Activated CD4-positive, alpha-beta T cell treated with anti-CD3 and anti-CD28 coated beads, Interleukin-2, amount 10 ng/mL, durations not matched to agents 7 days and 5 days (primary cell): ENCODE measurements around the gene ALKBH7. TPM values are rescaled to one million over a fixed set of nuclear protein-coding genes. Genes with fewer than 3 reads are reported as not detected.
"Not testable (repeated sequence)": the region's sequence is repeated elsewhere in the genome, so short reads cannot be mapped to it uniquely, and the experiment has no call there.

Experiments used
- CTCF ChIA-PET: fragments of 350-600 bp; sonication (Branson Sonifier 250); formaldehyde crosslinking; loops from one replicate; lab custom pipeline; 2021; ENCODE audit warnings: antibody characterized with exemption; lab: Charles Lee
- POLR2A ChIA-PET: fragments of 350-600 bp; sonication (Branson Sonifier 250); formaldehyde crosslinking; loops from one replicate; lab custom pipeline; 2021; ENCODE audit warnings: antibody characterized with exemption; lab: Charles Lee
- DNase-seq: peaks from one replicate; pipeline ENCODE4 v3.0.0-alpha.2; 2020
- H3K27ac Mint-ChIP-seq: one replicate; pipeline ENCODE4 v1.8.0; 2021; ENCODE audit warnings: mild to moderate bottlenecking, moderate library complexity, mixed read lengths
- H3K27me3 Mint-ChIP-seq: one replicate; pipeline ENCODE4 v1.8.0; 2021; ENCODE audit warnings: mixed read lengths
- H3K36me3 Mint-ChIP-seq: one replicate; pipeline ENCODE4 v1.8.0; 2021; ENCODE audit warnings: low read depth, mixed read lengths
- H3K4me1 Mint-ChIP-seq: one replicate; pipeline ENCODE4 v1.8.0; 2021; ENCODE audit warnings: mixed read lengths
- H3K4me3 Mint-ChIP-seq: one replicate; pipeline ENCODE4 v1.8.0; 2021; ENCODE audit warnings: mild to moderate bottlenecking, moderate library complexity, mixed read lengths
- H3K9me3 Mint-ChIP-seq: one replicate; pipeline ENCODE4 v1.8.0; 2021; ENCODE audit warnings: mixed read lengths
- total RNA-seq, 2 experiments: library from RNA; stranded (reverse); gene quantifications; one replicate each; pipeline ENCODE4 v1.2.3, GENCODE V29; 2021

The ALKBH7 gene
- total RNA-seq, 2 experiments from 2014 or later = 32.8 to 48.2 TPM

DNA sequence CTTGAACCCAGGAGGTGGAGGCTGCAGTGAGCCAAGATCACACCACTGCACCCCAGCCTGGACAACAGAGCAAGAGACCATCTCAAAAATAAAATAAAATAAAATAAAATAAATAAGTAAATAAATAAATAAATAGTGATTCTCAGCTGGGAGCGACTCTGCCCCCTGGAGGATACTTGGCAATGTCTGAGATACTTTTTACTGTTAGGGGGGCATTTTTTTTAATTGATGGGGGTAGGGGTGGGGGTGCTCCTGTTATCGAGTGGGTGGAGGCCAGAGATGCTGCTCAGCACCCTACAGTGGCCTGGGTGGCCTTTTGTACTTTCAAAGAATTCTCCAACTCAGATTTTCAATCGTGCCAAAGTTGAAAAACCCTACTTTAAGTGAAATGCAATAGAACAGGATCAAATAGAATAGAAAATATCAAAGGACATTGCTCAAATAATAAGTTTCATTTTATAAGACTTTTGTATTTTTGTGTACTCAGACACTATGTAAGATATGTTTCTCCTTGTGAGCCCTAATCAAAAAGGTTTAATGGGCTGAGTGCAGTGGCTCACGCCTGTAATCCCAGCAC, 18.4 kb upstream of the ALKBH7 start:
- Mint-ChIP-seq H3K4me3 (no peak overlapping the region), H3K4me1 (no peaks in the 10 kb centered on the region), H3K27me3 (no peaks in the 10 kb centered on the region), H3K36me3 (peaks cover 10% of the 10 kb centered on the region), H3K9me3 (no peaks in the 10 kb centered on the region), H3K27ac (no peak overlapping the region)
- no peak for DNase-seq
- CTCF ChIA-PET = no interaction called here
- POLR2A ChIA-PET = no interaction called here

DNA sequence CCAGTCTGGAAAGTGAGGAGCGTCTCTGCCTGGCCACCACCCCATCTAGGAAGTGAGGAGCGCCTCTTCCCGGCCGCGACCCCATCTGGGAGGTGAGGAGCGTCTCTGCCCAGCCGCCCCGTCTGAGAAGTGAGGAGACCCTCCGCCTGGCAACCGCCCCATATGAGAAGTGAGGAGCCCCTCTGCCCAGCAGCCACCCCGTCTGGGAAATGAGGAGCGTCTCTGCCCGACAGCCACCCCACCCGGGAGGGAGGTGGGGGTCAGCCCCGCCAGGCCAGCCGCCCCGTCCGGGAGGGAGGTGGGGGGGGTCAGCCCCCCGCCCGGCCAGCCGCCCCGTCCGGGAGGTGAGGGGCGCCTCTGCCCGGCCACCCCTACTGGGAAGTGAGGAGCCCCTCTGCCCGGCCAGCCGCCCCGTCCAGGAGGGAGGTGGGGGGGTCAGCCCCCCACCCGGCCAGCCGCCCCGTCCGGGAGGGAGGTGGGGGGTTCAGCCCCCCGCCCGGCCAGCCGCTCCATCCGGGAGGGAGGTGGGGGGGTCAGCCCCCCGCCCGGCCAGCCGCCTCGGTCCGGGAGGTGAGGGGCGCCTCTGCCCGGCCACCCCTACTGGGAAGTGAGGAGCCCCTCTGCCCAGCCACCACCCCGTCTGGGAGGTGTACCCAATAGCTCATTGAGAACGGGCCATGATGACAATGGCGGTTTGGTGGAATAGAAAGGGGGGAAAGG, 17.1 kb upstream of the ALKBH7 start:
- CTCF ChIA-PET, H3K4me3 Mint-ChIP-seq, DNase-seq, H3K9me3 Mint-ChIP-seq, POLR2A ChIA-PET, H3K27ac Mint-ChIP-seq, H3K27me3 Mint-ChIP-seq, H3K4me1 Mint-ChIP-seq: not testable (repeated sequence)
- peaks cover 10% of the 10 kb centered on the region for H3K36me3 Mint-ChIP-seq

DNA sequence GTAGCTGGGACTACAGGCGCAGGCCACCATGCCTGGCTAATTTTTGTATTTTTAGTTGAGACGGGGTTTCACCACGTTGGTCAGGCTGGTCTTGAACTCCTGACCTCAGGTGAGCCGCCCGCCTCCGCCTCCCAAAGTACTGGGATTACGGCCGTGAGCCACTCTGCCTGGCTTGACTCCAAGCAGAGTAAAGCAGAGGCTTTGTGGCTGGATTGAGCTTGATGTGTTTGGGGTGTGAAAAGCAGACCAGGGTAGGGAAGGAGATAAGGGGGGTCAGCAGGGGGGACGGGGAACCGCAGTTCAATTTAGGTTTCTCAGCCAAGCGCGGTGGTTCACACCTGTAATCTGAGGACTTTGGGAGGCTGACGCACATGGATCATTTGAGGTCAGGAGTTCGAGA, 15.4 kb upstream of the ALKBH7 start:
- POLR2A ChIA-PET = no interaction called here

DNA sequence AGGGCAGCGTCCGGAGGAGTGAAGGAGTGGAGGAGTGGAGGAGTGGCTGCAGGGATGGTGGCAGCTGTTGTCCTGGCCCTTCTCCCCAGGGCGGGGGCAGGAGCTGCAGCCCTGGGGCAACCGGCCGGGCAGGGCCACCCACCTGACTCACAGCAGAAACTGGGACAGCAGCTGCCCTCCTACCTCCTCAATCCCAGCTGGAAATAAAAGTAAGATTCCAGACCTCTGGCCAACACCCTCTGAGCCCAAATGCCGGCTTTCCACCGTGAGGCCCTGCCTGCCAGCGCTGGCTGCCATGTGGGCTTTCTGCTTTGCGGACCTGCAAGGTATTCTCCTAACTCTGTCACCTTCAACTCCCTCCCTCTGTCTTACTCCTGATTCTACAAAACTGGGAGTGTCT, 14.6 kb upstream of the ALKBH7 start:
- Mint-ChIP-seq H3K4me3 (no peak overlapping the region), H3K9me3 (no peaks in the 10 kb centered on the region), H3K4me1 (peaks cover 12% of the 10 kb centered on the region), H3K27ac (no peak overlapping the region), H3K27me3 (no peaks in the 10 kb centered on the region), H3K36me3 (peaks cover 7% of the 10 kb centered on the region)
- no peak for DNase-seq
- ChIA-PET CTCF (no interaction called here), POLR2A (no interaction called here)

More for the DNA sequence above, 15.4 kb upstream of the ALKBH7 start:
- DNase-seq = no peak
- H3K4me3 Mint-ChIP-seq = no peak overlapping the region
- H3K27me3 Mint-ChIP-seq = no peaks in the 10 kb centered on the region
- CTCF ChIA-PET = interaction anchor here (0.6 kb wide), 1 partner anchor 1838 kb away, joined by 4 read pairs; no protein-coding TSS in a partner anchor
- H3K4me1 Mint-ChIP-seq = peaks cover 4% of the 10 kb centered on the region
- no peak overlapping the region for H3K27ac Mint-ChIP-seq
- no peaks in the 10 kb centered on the region for H3K9me3 Mint-ChIP-seq
- peaks cover 8% of the 10 kb centered on the region for H3K36me3 Mint-ChIP-seq

DNA sequence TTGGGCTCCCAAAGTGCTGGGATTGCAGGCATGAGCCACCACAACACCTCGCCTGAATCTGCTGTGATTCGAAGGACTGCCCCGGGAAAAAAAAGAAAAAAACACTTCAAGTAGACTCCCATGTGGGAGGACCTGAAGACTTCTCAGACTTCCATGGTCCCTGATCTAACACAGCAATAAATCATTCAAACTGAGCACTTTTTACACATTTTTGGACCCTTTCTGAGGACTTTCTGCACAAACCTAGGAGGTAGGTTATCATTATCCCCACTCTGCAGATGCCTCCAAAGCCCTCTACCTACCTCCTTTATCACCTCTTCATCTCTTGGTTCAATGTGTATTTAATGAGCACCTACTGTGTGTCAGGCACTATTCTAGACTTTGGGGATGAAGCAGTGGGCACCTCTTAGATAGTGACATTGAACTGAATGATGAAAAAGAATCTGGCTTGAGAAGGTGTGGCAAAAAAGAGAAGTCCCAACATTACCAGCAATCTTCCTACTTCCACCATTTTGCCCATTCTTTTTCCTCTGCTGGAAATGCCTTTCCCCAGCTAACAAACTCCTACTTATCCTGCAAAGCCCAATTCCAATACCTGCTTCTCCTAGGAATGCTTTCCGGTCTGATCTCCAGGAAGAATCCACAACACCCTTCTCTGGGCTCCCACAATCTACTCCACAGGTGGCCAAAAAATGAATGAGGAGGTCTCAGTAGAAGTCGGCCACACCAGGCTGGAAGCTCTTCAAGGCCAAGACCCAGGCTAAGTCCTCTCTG, 12.8 kb upstream of the ALKBH7 start:
- H3K27me3 Mint-ChIP-seq = no peaks in the 10 kb centered on the region
- ChIA-PET CTCF (no interaction called here), POLR2A (no interaction called here)
- no peak for DNase-seq
- H3K27ac Mint-ChIP-seq = no peak overlapping the region
- no peaks in the 10 kb centered on the region for H3K9me3 Mint-ChIP-seq
- H3K4me1 Mint-ChIP-seq = peaks cover 20% of the 10 kb centered on the region
- H3K36me3 Mint-ChIP-seq = peaks cover 17% of the 10 kb centered on the region
- no peak overlapping the region for H3K4me3 Mint-ChIP-seq

DNA sequence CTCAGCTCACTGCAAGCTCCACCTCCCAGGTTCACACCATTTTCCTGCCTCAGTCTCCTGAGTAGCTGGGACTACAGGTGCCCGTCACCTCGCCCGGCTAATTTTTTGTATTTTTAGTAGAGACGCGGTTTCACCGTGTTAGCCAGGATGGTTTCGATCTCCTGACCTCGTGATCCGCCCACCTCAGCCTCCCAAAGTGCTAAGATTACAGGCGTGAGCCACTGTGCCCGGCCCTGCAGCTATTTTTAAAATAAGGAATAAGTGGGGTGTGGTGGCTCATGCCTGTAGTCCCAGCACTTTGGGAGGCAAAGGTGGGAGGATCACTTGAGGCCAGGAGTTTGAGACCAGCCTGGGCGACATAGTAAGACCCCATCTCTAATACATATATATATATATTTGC, 12.1 kb upstream of the ALKBH7 start:
- POLR2A ChIA-PET = interaction anchor here (3.0 kb wide), 1 partner anchor 12 kb away, joined by 19 read pairs; the partner anchor contains the start of gene ALKBH7
- H3K9me3 Mint-ChIP-seq, CTCF ChIA-PET, H3K27ac Mint-ChIP-seq, H3K27me3 Mint-ChIP-seq, DNase-seq: not testable (repeated sequence)
- peaks cover 21% of the 10 kb centered on the region for H3K36me3 Mint-ChIP-seq
- H3K4me1 Mint-ChIP-seq = peaks cover 20% of the 10 kb centered on the region
- H3K4me3 Mint-ChIP-seq = peak overlapping the region; percentile 44

DNA sequence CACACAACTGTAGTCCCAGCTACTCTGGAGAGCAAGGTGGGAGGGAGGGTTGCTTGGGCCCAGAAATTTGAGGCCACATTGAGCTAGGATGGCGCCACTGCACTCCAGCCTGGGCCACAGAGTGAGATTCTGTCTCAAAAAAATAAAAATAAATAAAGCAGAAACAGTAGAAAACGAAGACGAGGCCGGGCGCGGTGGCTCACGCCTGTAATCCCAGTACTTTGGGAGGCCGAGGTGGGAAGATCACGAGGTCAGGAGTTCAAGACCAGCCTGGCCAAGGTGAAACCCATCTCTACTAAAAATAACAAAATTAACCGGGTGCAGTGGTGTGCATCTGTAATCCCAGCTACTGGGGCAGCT, 11.8 kb upstream of the ALKBH7 start:
- H3K27me3 Mint-ChIP-seq, H3K9me3 Mint-ChIP-seq, H3K27ac Mint-ChIP-seq, DNase-seq: not testable (repeated sequence)
- ChIA-PET POLR2A (interaction anchor here (0.7 to 3.0 kb wide), 2 partner anchors 11 to 508 kb away, joined by 3 to 19 read pairs; partner anchors contain the start of gene ALKBH7), CTCF (interaction anchor here (0.7 to 3.2 kb wide), 3 partner anchors 9 to 13 kb away, joined by 3 to 15 read pairs (median 6); partner anchors contain the start of gene ALKBH7)
- H3K4me1 Mint-ChIP-seq = peaks cover 20% of the 10 kb centered on the region
- H3K4me3 Mint-ChIP-seq = peak overlapping the region; percentile 91
- H3K36me3 Mint-ChIP-seq = peaks cover 25% of the 10 kb centered on the region

DNA sequence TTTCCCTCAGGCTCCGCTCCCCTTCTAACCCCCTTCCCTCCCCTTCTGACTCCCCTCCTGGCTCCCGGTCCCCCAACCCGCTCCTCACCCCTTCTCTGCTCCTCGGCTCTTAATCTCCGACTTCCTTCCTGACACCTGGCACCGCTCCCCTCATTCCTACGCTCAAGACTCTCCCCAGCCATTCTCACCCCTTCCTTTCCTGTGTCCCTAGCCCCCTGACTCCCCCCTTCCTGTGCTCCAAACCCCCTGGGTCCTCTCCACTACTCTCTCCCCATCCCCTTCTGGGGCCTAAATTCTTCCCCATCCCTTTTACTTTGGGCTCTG, 10.6 kb upstream of the ALKBH7 start:
- peak overlapping the region; percentile 91 for H3K4me3 Mint-ChIP-seq
- H3K27ac Mint-ChIP-seq = peak overlapping the region; percentile 99
- no peaks in the 10 kb centered on the region for H3K27me3 Mint-ChIP-seq
- H3K4me1 Mint-ChIP-seq = peaks cover 20% of the 10 kb centered on the region
- POLR2A ChIA-PET = interaction anchor here (0.7 to 3.0 kb wide), 2 partner anchors 10 to 59 kb away, joined by 3 to 19 read pairs; partner anchors contain the start of gene ALKBH7
- H3K9me3 Mint-ChIP-seq = no peaks in the 10 kb centered on the region
- no peak for DNase-seq
- CTCF ChIA-PET = interaction anchor here (2.0 to 3.2 kb wide), 2 partner anchors 11 to 14 kb away, joined by 6 to 15 read pairs; partner anchors contain the start of gene ALKBH7
- peaks cover 32% of the 10 kb centered on the region for H3K36me3 Mint-ChIP-seq

DNA sequence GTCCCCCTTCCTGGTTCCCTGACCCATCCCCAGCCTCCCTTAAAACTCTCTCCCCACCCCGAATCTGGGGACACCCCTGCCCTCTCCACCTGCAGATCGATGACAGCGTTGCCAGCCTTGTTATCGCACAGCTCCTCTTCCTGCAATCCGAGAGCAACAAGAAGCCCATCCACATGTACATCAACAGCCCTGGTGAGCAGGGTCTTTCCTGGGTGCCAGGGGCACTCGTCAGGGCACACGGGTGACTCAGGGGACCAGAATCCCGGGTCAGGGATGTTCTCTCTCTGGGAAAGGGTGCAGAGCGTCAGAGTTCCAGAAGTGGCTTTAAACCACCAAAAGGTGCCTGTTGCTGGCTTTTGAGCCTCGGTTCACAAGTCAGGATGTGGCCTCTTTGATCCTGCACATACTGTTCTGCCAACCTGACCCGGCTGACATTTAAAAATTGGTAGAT, 10.2 kb upstream of the ALKBH7 start:
- peaks cover 32% of the 10 kb centered on the region for H3K36me3 Mint-ChIP-seq
- H3K27ac Mint-ChIP-seq = peak overlapping the region; percentile 99
- CTCF ChIA-PET = interaction anchor here (2.0 to 3.2 kb wide), 2 partner anchors 10 to 15 kb away, joined by 6 to 15 read pairs; partner anchors contain the start of gene ALKBH7
- POLR2A ChIA-PET = interaction anchor here (0.7 to 3.0 kb wide), 2 partner anchors 10 to 58 kb away, joined by 3 to 19 read pairs; partner anchors contain the start of gene ALKBH7
- H3K9me3 Mint-ChIP-seq = no peaks in the 10 kb centered on the region
- peak; percentile 68 for DNase-seq
- peak overlapping the region; percentile 91 for H3K4me3 Mint-ChIP-seq
- no peaks in the 10 kb centered on the region for H3K27me3 Mint-ChIP-seq
- H3K4me1 Mint-ChIP-seq = peaks cover 20% of the 10 kb centered on the region

DNA sequence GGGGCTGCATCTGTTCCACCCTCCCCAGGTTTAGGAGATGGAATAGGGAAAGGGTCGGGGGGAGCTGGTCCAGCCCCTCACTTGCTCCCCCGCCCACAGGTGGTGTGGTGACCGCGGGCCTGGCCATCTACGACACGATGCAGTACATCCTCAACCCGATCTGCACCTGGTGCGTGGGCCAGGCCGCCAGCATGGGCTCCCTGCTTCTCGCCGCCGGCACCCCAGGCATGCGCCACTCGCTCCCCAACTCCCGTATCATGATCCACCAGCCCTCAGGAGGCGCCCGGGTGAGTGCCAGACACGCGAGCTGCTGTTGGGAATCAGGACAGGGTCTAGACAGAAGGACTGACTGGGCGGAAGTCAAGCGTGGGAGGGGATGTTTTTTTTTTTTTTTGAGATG, 8.2 kb upstream of the ALKBH7 start:
- no peak for DNase-seq
- Mint-ChIP-seq H3K36me3 (peaks cover 45% of the 10 kb centered on the region), H3K27ac (peak overlapping the region; percentile 62), H3K9me3 (no peaks in the 10 kb centered on the region), H3K4me1 (peaks cover 20% of the 10 kb centered on the region), H3K27me3 (no peaks in the 10 kb centered on the region), H3K4me3 (peak overlapping the region; percentile 32)
- ChIA-PET POLR2A (no interaction called here), CTCF (interaction anchor here (0.6 kb wide), 1 partner anchor 681 kb away, joined by 3 read pairs; no protein-coding TSS in a partner anchor)

DNA sequence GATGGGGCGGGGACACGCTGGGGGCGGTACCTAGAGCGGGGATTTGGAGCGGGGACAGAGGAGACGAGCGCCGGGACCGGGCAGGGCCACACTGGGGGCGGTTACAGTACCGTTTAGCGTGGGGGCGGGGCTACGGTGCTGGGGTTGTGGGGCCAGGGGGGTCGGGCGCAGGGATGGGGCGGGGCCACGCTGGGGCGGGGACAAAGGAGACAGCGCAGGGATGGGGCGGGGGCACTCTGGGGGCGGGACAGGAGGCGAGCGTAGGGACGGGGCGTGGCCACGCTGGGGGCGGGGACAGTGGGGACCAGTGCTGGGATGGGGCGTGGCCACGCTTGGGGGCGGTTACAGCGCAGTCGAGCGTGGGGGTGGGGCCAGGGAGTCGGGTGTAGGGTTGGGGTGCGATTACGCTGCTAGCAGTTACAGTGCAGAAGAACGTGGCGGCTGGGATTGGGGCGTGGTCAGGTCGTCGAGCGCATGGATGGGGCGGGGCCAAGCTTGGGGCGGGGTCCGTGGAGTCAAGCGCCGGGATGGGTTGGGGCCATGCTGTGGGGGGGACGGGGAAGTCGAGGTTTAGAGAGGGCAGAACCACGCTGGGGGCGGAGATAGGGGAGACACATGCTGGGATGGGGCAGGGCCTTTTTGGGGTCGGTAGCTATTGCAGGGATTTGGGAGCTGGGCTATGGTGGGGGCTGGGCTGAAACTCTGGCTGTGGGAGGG, 660 bp downstream of the ALKBH7 start:
- Mint-ChIP-seq H3K36me3 (peaks cover 14% of the 10 kb centered on the region), H3K27me3 (no peaks in the 10 kb centered on the region), H3K4me1 (peaks cover 16% of the 10 kb centered on the region), H3K4me3 (peak overlapping the region; percentile 89), H3K9me3 (no peaks in the 10 kb centered on the region), H3K27ac (peak overlapping the region; percentile 95)
- CTCF ChIA-PET = interaction anchor here (0.9 to 2.1 kb wide), 4 partner anchors 11 to 19 kb away, joined by 3 to 15 read pairs (median 6); partner anchors contain the start of genes CLPP and GTF2F1
- POLR2A ChIA-PET = interaction anchor here (1.4 kb wide), 1 partner anchor 12 kb away, joined by 19 read pairs; the partner anchor contains the start of gene CLPP
- peak; percentile 99 for DNase-seq

DNA sequence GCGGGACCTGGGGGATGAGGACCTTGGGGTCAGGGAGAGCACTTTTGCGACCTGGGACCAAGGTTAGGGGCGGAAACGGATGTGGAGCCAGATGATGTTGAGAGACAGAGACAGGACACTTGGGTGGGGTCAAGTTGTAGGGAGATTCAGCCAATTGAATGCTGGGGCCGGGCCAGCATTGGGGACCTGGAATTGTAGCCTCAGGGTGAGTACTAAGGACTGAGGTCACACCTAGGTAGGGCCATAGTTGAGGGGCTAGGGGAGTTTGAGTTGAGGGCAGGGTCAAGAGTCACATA, 1.2 kb downstream of the ALKBH7 start:
- H3K4me1 Mint-ChIP-seq = peaks cover 16% of the 10 kb centered on the region
- ChIA-PET CTCF (interaction anchor here (2.1 kb wide), 1 partner anchor 12 kb away, joined by 15 read pairs; the partner anchor contains the start of gene CLPP), POLR2A (no interaction called here)
- no peaks in the 10 kb centered on the region for H3K9me3 Mint-ChIP-seq
- peaks cover 13% of the 10 kb centered on the region for H3K36me3 Mint-ChIP-seq
- DNase-seq = no peak
- H3K4me3 Mint-ChIP-seq = peak overlapping the region; percentile 89
- H3K27me3 Mint-ChIP-seq = no peaks in the 10 kb centered on the region
- peak overlapping the region; percentile 95 for H3K27ac Mint-ChIP-seq
